PC-3 (cell line): ENCODE data around the gene ANAPC2. TPM values are rescaled to one million over a fixed set of nuclear protein-coding genes. Genes with fewer than 3 reads are reported as not detected.

Source experiments
- ATAC-seq: fragments of 200-7000 bp; cut with Tn5 transposase; 2 replicates; pipeline ENCODE4 v1.9.1; 2020; ENCODE audit warnings: mild to moderate bottlenecking, moderate library complexity
- BruUV-seq: library from RNA; stranded (reverse); fragments of 400-500 nt; replicated peaks from 2 replicates; lab custom pipeline; 2021; lab: Mats Ljungman, UMichigan
- CTCF ChIA-PET: fragments of 300-600 bp; sonication (Branson Sonifier 250); formaldehyde crosslinking; loops from one replicate; lab custom pipeline; 2022; ENCODE audit warnings: antibody characterized with exemption; lab: Charles Lee
- POLR2A ChIA-PET: fragments of 300-600 bp; sonication (Branson Sonifier 250); formaldehyde crosslinking; loops from one replicate; lab custom pipeline; 2022; ENCODE audit warnings: antibody characterized with exemption; ENCODE audit not compliant: unreplicated experiment; lab: Charles Lee
- DNase-seq: peaks from one replicate; pipeline ENCODE4 v3.0.0-alpha.2; 2015
- H2AFZ ChIP-seq: fragments of 300-600 bp; sonication (generic); 2 replicates; pipeline ENCODE4 v1.6.0; 2016; ENCODE audit warnings: antibody characterized with exemption, low read length
- H3F3A ChIP-seq: fragments of 300-600 bp; sonication (generic); one replicate; pipeline ENCODE4 v1.6.0; 2017; ENCODE audit warnings: antibody characterized with exemption, low read length, control low read depth, mild to moderate bottlenecking; ENCODE audit not compliant: unreplicated experiment
- H3K27ac ChIP-seq: fragments of 300-600 bp; sonication (generic); 2 replicates; pipeline ENCODE4 v1.5.1; 2016; ENCODE audit warnings: mild to moderate bottlenecking, low read length
- H3K27me3 ChIP-seq: fragments of 300-600 bp; sonication (generic); 2 replicates; pipeline ENCODE4 v1.6.1; 2016; ENCODE audit warnings: low read length, mixed read lengths
- H3K36me3 ChIP-seq: fragments of 300-600 bp; sonication (generic); 2 replicates; pipeline ENCODE4 v1.6.1; 2016; ENCODE audit warnings: low read depth, mixed run types, low read length, mixed read lengths
- H3K4me1 ChIP-seq: fragments of 300-600 bp; sonication (generic); 2 replicates; pipeline ENCODE4 v1.5.1; 2016; ENCODE audit warnings: low read length; ENCODE audit not compliant: insufficient read depth
- H3K4me2 ChIP-seq: fragments of 300-600 bp; sonication (generic); 2 replicates; pipeline ENCODE4 v1.6.0; 2016; ENCODE audit warnings: low read length
- H3K4me3 ChIP-seq: fragments of 300-600 bp; sonication (generic); 2 replicates; pipeline ENCODE4 v1.5.1; 2016; ENCODE audit warnings: mild to moderate bottlenecking, low read length, mixed read lengths
- H3K79me2 ChIP-seq: fragments of 300-600 bp; sonication (generic); 2 replicates; pipeline ENCODE4 v1.6.1; 2017; ENCODE audit warnings: low read length, mixed read lengths
- H3K9ac ChIP-seq: fragments of 300-600 bp; sonication (generic); 2 replicates; pipeline ENCODE4 v1.6.0; 2016; ENCODE audit warnings: mild to moderate bottlenecking, low read length
- H3K9me2 ChIP-seq: fragments of 300-600 bp; sonication (generic); replicated peaks from 2 replicates; pipeline ENCODE4 v1.6.1; 2016; ENCODE audit warnings: mixed run types, low read length, mixed read lengths
- H3K9me3 ChIP-seq: fragments of 300-600 bp; sonication (generic); 2 replicates; pipeline ENCODE4 v1.6.1; 2016; ENCODE audit warnings: low read length, mixed read lengths
- H4K20me1 ChIP-seq: fragments of 300-600 bp; sonication (generic); 2 replicates; pipeline ENCODE4 v1.6.1; 2016; ENCODE audit warnings: low read length, mixed read lengths
- EZH2 ChIP-seq: fragments of 300-600 bp; sonication (generic); IDR thresholded peaks from one replicate; pipeline ENCODE4 v1.6.1; 2017; ENCODE audit warnings: antibody characterized with exemption, mild to moderate bottlenecking, low read length; ENCODE audit not compliant: unreplicated experiment
- EZH2phosphoT487 ChIP-seq: fragments of 300-600 bp; sonication (generic); IDR thresholded peaks from 2 replicates; pipeline ENCODE4 v1.6.1; 2018; ENCODE audit warnings: mild to moderate bottlenecking, antibody characterized with exemption, low read length, borderline replicate concordance
- intact Hi-C: fragments of 100-400 bp; cut with micrococcal nuclease; formaldehyde crosslinking; loops from 2 replicates; pipeline ENCODE4 v1.9.0; 2023
- total RNA-seq: library from RNA; depleted of rRNA; stranded (reverse); fragments of >200 nt; gene quantifications from 2 replicates; pipeline ENCODE4 v1.2.3, GENCODE V29; 2014
- TF ChIP-seq, protein P1 (sequence below): fragments of 300-600 bp; sonication (generic); conservative IDR thresholded peaks from 2 replicates; pipeline ENCODE4 v1.5.1; 2017; ENCODE audit warnings: antibody characterized with exemption, low read depth, mild to moderate bottlenecking, low read length

The ANAPC2 gene
- total RNA-seq, 1 experiment from 2014 or later: 21.6 TPM

DNA sequence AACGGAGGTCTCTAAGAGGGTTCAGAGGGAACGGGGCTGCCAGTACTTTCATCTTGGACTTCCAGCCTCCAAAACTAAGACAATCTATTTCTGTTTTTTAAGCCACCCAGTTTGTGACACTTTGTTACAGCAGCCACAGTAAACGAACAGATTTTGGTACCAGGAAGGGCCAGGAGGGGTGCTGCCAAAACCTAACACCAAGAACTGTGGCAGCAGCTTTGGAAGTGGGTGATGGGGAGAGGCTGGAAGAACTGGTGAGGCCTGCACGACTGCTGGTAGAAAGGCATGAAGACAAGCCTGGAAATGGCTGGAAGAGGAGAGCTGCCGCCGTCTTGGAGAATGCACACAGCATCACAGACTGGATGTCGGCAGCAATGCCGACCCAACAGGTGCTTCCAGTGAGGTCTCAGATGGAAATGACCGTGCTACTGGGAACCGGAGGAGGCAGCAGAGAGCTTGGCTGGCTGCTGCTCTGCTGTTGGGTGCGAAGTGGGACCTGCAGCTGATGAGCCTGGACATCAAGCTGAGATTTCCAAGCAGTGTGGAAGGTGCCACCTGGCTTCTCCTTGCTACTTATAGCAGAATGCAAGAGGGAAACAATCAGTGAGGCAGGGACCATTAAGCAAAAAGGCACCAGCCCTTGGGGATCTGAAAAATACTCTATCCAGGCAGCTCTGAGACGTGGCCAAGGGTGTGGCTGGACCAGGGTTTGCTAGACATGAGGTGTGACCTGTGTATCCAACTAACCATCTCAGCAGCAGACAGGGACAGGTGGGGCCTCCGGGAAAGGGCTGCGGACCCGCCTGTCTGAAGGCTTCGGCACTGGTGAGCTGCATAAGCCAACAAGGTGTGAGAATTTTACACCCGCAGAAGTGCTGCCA lies 11.8 kb downstream of the ANAPC2 start:
- no peak overlapping the region for H2AFZ ChIP-seq
- H3F3A ChIP-seq: no peaks in the 10 kb centered on the region
- no peaks in the 10 kb centered on the region for H3K4me1 ChIP-seq
- DNase-seq (peak; percentile 53), ATAC-seq (peak; percentile 74)
- H3K9me2 ChIP-seq: no peaks in the 10 kb centered on the region
- TF ChIP-seq EZH2phosphoT487: no peak
- TF ChIP-seq, protein P1, sequence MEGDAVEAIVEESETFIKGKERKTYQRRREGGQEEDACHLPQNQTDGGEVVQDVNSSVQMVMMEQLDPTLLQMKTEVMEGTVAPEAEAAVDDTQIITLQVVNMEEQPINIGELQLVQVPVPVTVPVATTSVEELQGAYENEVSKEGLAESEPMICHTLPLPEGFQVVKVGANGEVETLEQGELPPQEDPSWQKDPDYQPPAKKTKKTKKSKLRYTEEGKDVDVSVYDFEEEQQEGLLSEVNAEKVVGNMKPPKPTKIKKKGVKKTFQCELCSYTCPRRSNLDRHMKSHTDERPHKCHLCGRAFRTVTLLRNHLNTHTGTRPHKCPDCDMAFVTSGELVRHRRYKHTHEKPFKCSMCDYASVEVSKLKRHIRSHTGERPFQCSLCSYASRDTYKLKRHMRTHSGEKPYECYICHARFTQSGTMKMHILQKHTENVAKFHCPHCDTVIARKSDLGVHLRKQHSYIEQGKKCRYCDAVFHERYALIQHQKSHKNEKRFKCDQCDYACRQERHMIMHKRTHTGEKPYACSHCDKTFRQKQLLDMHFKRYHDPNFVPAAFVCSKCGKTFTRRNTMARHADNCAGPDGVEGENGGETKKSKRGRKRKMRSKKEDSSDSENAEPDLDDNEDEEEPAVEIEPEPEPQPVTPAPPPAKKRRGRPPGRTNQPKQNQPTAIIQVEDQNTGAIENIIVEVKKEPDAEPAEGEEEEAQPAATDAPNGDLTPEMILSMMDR: peak; percentile 60
- no peak for TF ChIP-seq EZH2
- H4K20me1 ChIP-seq: no peaks in the 10 kb centered on the region
- no peak overlapping the region for H3K9ac ChIP-seq
- H3K36me3 ChIP-seq: no peaks in the 10 kb centered on the region
- BruUV-seq: no TSS peak
- no peaks in the 10 kb centered on the region for H3K79me2 ChIP-seq
- intact Hi-C loops: no loop called here
- H3K27me3 ChIP-seq: no peaks in the 10 kb centered on the region
- H3K4me3 ChIP-seq: no peak overlapping the region
- H3K9me3 ChIP-seq: no peaks in the 10 kb centered on the region
- H3K4me2 ChIP-seq: no peak overlapping the region
- ChIA-PET CTCF (no interaction called here), POLR2A (interaction anchor here (0.6 kb wide), 1 partner anchor 26 kb away, joined by 27 read pairs; no protein-coding TSS in a partner anchor)
- H3K27ac ChIP-seq: no peak overlapping the region

DNA sequence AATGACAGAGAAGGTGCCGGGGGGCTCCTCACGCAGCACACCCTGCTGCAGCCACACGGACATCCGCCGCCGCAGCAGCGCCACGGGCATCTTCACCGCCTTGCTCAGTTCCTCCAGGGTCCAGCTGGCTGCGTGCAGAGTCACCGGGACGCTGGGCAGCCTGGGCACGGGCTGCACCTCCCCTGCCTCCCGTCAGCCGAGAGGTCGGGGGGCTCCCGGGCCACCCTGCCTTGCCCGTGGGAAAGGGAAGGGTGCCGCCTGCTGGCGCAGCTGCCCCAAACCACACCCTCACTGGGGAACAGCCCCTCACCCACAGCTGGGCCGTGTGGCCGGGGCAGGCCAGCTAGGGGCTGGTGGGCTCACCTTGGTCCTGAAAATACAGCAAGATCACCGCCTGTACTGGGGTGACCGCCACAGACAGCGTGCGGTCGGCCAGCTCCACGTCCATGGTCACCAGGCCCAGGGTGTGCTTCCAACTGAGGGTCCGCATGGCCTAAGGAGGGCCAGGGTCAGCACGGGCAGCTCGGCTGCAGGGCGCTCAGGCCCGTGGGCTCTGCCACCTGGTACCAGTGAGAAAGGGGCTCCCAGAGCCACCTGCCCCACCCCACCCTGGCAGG lies 12.9 kb downstream of the ANAPC2 start:
- DNase-seq: no peak
- Histone ChIP-seq H3K4me2 (no peak overlapping the region), H3K36me3 (no peaks in the 10 kb centered on the region), H3K27me3 (no peaks in the 10 kb centered on the region), H3K9ac (no peak overlapping the region), H3K9me3 (no peaks in the 10 kb centered on the region), H3K27ac (no peak overlapping the region), H2AFZ (no peak overlapping the region), H3K4me1 (no peaks in the 10 kb centered on the region), H3F3A (no peaks in the 10 kb centered on the region), H4K20me1 (no peaks in the 10 kb centered on the region), H3K9me2 (no peaks in the 10 kb centered on the region), H3K79me2 (no peaks in the 10 kb centered on the region), H3K4me3 (no peak overlapping the region)
- TF ChIP-seq EZH2: no peak
- TF ChIP-seq EZH2phosphoT487: no peak
- TF ChIP-seq, protein P1: no peak
- ChIA-PET POLR2A (no interaction called here), CTCF (no interaction called here)
- ATAC-seq: no peak
- no TSS peak for BruUV-seq
- intact Hi-C loops: no loop called here
